Stimulated activated CD4-positive, alpha-beta T cell treated with anti-CD3 and anti-CD28 coated beads, Interleukin-12 subunit alpha, Interleukin-12 subunit beta, amount 100 ng/mL, for 48 hours (primary cell): ENCODE data around the gene CLASP1.
"Not testable (repeated sequence)": the region's sequence is repeated elsewhere in the genome, so short reads cannot be mapped to it uniquely, and the experiment has no call there.

Source experiments
- DNase-seq, 3 donors: peaks; one replicate each; pipeline ENCODE4 v3.0.0-alpha.2; 2020; ENCODE audit warnings: low read depth in 2 of 3, low spot score in 1 of 3

Gene CLASP1

DNA sequence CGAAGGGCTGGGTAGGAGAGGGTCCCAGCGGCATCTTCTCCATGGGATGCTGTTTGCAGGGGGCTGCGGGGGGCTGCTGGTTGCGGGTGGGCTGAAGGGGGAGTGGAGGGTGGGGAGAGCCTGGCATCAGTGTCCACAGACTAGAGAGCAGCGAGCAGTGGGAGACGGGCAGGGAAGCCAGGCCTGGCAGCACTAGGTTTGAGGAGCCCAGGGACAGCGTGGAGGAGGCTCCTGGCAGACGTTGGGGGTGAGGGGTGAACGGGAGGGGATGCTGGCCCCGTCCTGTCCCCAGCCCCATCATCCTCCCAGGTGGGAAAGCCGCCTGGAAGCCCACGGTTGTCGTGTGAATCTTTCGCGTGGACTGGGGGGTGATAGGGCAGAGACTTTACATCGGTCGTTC is 316.0 kb downstream of the CLASP1 start:
- DNase-seq: no peak

DNA sequence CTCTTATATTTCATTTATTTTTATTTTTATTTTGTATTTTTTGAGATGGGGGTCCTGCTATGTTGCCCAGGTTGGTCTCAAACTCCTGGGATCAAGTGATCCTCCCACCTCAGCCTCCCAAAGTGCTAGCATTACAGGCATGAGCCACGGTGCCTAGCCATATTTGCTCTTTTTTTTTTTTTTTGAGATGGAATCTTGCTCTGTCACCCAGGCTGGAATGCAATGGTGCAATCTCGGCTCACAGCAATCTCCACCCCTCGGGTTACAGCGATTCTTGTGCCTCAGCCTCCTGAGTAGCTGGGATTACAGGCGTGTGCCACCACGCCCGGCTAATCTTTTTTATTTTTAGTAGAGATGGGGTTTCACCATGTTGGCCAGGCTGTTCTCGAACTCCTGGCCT is 317.9 kb downstream of the CLASP1 start:
- DNase-seq: not testable (repeated sequence)

DNA sequence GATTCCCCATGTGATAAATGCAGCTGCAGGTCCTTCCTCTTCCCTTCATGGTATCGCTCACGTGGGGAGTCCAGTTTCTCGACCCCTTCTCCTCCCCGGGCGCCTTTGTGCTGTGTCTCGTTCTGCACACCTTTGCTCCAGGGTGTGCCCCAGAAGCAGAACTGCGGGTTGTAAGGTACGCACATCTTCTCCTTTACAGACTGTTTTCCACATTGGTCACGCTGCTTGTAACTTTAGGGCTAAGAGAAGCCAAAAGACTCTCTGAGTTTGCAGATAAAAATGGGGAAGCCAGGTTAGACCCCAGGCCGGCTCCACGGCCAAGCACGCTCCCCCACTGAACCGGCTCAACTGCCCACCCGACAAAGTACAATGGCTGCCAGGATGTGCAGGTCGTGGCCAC is 318.3 kb downstream of the CLASP1 start:
- DNase-seq: no peak

DNA sequence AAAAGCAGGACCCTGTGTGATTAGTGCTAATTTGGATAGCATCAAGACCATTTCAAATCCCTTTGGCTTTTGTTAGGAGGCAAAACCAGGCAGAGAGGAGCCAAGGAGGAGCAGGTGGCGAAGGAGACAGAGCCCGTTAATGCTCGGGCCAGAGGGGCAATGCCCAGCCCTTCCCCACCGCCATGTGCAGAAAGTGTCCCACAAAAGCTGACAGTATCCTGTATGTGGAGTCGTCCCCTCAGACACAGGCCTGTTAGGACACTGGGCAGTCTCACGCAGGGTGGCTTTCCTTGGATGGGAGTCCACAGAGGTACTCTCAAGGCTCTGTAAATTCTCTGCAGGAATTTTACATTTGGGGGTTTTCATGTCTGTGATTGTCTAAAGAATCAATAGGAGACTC is 319.5 kb downstream of the CLASP1 start:
- DNase-seq: no peak

DNA sequence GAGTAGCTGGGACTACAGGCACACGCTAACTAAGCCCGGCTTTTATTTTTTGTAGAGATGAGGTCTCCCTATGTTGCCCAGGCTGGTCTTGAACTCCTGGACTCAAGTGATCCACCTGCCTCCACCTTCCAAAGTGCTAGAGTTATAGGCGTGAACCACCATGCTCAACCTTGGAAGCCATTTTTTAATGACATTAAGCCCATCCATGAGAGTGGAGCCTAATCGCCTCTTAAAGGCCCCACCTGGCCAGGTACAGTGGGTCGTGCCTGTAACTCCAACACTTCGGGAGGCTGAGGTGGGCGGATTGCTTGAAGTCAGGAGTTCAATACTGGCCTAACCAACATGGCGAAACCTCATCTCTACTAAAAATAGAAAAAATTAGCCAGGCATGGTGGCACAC is 322.6 kb downstream of the CLASP1 start:
- DNase-seq: no peak

DNA sequence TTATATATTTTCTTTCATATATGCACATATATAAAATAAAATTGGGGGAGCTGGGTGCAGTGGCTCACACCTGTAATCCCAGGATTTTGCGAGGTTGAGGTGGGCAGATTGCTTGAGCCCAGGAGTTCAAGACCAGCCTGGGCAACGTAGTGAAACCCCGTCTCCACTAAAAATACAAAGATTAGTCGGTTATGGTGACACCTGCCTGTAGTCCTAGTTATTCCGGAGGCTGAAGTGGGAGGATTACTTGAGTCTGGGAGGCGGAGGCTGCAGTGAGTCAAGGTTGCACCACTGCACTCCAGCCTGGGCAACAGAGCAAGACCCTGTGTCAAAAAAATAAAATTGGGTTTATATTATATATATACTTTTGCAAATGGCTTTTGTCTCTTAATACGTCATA is 324.7 kb downstream of the CLASP1 start:
- no peak for DNase-seq

DNA sequence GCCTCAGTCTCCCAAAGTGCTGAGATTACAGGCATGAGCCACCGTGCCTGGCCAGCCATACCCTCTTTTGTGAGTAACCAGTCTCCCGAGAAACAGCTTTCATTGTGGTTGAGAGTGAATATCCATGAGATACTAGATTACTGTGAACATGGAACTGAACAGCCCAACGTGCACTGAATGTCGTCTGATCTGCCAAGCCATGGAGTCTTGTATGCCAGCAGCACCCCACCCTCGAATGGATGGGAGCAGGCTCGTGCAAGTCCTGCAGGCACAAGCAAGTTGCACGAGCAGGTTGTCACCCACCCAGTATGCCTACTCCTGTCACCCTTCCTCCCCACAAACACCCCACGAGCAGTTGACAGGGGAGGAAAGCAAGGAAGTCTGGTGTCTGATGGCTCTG is 327.8 kb downstream of the CLASP1 start:
- DNase-seq: no peak

DNA sequence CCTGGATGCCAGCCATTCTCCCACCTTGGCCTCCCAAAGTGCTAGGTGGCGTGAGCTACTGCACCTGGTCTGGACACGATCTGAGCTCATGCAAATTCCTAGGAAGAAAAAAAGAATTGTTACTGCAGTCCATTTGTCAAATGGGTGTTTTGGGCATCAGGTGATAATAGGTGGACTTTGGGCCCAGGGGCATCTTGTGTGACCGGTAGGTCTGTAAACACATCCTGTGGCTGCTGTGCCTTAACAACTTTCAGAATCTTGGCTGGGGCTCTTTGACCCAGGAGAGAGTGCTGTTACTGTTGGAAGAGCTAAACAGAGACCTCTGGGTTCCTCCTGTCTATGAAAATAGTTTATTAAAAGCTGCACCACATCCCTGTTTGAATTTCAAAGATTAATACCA is 329.3 kb downstream of the CLASP1 start:
- DNase-seq: no peak

DNA sequence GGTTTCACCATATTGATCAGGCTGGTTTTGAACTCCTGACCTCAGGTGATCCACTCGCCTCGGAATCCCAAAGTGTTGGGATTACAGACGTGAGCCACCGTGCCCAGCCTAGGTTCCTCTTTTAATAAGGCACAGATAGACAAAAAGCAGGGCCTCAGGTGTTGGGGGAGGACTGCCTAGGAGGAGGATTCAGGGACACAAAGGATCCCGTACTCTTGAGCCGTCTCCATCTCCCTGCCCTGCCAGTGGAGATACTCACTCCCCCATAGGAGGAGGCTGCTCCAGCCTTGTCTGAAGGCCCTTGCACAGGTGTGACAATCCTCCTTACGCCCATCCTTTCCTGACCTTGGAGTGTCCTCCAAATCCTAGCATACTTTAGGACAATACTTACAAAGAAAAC is 332.3 kb downstream of the CLASP1 start:
- no peak for DNase-seq

DNA sequence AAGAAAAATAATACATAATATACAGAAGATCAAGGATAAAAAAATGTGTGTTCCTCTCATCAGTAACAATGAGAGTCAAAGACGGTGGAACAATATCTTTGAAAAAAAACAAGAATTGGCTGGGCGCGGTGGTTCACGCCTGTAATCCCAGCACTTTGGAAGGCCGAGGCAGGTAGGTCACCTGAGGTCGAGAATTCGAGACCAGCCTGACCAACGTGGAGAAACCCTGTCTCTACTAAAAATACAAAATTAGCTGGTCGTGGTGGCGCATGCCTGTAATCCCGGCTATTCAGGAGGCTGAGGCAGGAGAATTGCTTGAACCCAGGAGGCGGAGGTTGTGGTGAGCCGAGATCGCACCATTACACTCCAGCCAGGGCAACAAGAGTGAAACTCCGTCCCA is 335.6 kb downstream of the CLASP1 start:
- DNase-seq: not testable (repeated sequence)

DNA sequence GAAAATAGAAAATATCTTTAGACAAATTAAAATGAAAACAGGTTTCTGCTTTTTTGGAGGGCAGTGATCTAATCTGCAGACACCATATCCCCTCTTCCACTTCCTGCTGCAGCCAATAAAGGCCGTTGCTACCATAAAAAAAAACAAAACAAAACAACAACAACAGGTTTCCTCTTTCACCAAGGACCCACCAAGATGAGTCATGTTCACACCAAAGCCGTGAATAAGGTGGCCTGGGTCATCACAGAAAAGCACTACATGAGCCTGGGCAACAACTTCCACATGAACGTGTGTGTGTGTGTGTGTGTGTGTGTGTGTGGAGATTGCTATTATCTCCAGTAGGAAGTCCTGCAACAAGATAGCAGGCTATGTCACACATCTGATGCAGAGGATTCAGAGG is 339.5 kb downstream of the CLASP1 start:
- DNase-seq: no peak

DNA sequence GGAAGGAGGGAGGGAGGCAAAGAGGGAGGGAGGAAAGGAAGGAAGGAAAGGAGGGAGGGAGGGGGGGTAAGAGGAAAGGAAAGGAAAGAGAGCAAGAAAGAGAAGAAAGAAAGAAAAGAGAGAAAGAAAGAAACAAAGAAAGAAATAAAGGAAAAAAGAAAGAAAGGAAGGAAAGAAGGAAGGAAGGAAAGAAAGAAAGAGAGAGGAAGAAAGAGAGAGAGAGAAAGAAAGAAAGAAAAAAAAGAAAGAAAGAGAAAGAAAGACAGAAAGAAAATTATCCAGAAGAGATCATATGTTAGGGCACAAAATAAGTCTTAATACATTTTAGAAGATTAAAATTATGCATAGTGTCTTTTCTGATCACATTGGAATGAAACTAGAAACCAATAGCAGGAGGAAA is 339.9 kb downstream of the CLASP1 start:
- no peak for DNase-seq

DNA sequence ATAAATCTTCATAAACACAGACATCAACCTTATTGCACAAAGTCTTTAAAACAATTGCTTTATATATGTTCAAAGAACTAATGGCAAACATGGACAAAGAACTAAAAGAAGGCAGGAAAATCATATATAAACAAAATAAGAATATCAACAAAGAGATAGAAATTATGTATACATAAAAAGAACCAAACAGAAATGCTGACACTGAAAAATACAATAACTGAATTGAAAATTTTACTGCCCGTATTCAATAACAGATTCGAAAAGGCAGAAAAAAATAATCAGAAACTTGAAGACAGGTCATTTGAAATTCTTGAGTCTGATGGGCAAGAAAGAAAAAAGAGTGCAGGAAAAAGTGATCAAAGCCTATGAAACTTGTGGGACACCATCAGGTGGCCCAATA is 342.2 kb downstream of the CLASP1 start:
- DNase-seq: no peak

DNA sequence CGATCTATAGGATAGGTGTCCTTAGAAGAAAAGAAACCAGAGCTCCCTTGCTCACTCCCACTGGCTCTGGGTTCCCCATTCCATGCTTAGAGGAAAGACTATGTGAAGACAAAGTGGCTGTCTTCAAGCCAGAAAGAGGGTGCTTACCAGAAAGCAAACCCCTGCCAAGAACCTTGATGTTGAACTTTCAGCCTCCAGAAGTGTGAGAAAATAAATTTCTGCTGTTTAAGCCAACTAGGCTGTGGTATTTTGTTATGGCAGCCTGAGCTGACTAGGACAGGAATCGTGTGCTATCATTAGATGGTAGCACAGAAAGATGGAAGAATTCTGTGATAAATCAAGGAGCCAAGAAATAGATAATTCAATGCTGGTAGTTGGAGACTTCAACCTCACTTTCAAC is 344.3 kb downstream of the CLASP1 start:
- no peak for DNase-seq

DNA sequence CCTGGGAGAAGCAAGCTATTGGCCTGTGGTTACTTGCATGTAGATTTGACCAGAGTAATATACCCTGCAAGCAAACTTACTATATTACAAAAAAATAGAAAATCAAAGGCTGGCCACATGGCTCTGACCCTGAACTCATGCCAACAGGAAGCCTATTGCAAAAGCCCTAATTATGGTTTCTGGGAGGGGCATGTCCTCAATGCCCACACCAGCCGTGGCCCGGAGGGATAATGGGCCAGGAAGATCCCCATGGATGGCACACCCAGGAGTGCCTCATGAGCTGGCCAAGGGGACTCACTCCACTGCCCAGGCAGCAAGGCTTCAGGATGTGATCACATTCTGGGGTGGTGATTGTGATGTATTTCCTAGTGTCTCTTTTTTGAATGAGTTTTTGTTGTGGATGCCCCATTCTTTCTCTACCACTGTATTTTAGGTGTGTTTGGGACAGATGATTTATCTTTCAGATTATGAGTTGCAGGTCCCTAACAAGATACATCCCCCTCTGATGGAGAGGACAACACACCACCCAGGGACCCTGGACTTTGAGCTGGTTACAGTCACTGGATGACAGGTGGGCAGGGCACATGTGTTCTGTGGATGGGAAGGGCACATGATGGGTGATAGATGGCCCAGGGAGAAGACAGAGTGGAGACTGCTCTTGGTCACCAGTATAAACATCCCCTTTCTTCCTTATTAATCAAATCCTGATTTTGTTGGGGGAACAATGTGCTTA is 345.6 kb downstream of the CLASP1 start:
- no peak for DNase-seq

DNA sequence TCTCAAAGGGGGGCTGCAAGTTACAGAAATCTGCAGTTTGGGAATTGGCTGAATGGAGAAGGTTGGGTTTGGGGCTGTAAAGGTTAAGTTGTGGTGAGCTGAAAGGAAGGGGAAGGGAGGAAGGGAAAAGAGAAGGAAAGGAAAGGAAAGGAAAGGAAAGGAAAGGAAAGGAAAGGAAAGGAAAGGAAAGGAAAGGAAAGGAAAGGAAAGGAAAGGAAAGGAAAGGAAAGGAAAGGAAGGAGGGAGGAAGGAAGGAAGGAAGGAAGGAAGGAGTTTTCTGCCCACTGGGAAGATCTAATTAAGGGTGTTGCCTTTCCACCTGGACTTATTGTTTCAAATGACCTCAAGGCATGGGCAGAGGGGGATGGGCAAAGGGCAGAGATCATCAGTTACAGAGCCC is 348.1 kb downstream of the CLASP1 start:
- DNase-seq: not testable (repeated sequence)

DNA sequence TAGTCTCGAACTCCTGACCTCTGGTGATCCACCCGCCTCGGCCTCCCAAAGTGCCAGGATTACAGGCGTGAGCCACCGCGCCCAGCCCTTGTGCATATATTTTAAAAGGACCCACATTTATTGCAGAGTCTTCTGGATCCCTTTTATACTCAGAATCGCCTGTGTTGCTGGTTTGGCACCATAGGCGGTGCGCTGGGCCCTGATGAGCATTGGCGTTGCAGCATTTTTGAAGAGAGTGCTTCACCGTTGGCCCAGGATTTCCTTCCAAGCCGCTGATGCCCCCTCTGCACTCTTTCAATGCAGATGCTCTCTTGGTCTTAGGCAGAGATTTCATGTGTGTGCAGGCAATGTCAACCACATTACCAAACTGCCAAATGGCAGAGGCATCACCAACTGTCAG is 350.8 kb downstream of the CLASP1 start:
- no peak for DNase-seq

DNA sequence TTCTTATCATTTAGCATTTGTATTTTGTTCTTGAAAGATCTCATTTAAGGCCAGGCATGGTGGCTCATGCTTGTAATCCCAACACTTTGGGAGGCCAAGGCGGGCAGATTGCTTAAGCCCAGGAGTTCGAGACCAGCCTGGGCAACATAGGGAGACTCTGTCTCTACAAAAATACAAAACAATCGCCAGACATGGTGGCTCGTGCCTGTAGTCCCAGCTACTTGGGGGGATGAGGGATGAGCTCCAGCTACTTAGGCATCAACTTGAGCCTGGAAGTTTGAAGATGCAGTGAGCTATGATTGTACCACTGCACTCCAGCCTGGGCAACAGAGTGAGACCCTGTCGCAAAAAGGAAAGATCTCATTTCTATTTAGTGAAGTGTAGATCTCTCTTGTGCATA is 351.4 kb downstream of the CLASP1 start:
- DNase-seq: not testable (repeated sequence)

DNA sequence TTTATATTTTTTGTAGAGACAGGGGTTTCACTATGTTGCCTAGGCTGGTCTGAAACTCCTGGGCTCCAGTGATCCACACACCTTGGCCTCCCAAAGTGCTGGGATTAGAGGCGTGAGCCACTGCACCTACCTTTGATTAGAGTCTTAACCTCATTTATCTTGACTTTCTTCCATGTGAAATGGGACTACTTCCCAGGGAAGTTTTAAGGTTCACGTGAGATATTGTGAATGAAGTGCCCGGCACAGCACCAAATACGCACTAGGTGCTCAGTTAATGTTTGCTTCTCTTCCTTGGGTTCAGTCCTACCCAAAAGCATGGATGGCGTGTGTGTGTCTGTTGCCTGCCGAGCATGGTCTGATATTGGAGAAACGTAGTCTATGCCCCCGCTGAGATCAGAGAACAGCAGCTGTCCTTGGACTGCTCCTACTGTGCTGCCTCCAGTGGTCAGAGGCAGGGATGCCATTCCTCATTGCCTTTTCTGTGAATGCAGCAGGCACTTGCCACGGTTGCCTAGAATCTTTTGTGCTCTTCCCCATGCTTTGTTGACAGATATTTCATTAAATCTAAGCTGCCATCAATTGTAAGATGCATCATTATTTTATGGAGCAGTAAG is 351.9 kb downstream of the CLASP1 start:
- no peak for DNase-seq

DNA sequence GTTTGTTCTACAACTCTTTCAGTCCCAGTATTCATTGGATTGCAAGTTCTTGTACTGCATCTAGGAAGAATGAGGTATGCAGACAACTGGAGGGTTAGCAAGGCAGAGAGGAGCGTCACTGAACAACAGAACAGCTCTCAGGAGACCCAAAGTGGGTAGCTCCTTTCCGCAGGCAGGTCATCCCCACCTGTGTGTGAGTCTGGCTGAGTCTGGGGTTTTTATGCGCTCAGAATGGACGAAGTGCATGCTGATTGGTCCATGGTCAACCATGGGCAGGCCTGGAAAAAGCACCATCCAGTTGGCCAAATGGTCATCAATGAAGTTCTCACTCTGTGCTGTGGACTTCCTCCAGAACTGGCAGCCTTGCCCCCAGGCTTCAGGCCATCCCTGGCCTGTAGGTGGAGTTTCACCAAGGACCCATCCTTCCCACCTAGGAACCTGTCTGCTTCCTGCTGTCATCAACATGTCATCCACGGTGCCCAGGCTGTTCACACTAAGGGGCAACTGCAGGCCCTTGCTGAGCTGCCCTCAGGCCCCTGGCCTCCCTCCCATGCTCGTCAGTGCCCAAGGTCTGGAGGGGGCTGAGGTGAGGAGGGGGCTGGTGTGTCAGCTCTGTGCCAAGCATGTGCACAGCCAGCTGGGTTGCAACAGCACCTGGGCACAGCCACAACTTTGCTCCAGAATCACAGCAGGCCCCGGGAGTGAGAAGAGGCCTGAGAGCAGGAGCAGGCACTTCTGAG is 353.2 kb downstream of the CLASP1 start:
- no peak for DNase-seq

DNA sequence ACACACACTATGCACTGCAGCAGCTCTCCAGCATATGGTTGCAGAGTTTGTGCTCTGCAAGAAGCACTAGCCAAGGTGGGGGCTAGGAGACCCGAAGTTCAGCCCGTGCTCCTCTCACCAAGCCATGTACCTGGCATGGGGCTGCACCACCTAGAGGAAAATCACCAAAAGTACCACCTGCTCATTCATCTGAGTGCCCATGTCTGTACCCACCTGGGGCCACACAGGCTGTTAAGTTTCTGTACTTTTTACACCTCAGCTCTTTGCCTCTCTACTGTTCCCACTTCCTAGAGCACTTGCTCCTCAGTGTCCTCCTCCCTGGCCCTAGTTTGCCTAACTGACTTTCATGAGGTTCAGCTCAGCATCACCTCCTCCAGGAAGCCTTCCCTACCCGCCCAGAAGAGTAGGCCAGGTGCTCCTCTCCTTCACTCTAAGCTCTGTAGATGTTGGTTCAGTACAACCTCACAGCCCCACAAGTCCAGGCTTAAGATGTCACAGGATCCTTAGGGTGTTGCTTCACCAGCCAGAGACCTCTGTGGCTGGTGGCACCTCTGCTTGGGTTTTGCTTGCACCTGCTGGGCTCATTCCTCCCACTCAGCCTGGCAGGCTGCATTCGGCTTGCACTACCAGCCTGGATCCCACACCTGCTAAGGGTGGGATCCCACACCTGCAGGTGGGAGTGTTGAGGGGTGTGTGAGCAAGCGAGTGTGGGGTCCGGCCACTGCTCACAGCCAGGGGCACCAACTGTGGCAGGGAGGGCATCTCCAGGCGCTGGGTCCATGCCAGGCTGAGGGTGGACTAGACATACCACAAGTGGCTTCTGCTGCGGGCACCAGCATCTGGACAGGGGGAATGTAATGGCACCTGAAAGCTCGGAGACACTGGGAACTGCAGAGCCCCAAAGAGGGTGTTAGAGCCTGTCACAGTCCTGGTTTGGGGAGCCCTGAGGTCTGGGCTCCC is 354.1 kb downstream of the CLASP1 start:
- DNase-seq: no peak
